ENCODE data around the gene CHP1. TPM values are rescaled to one million over a fixed set of nuclear protein-coding genes. Genes with fewer than 3 reads are reported as not detected.
"Not testable (repeated sequence)": the region's sequence is repeated elsewhere in the genome, so short reads cannot be mapped to it uniquely, and the experiment has no call there.

Gene CHP1
- total RNA-seq, 1 donor from 2014 or later, result 89.6 TPM

GRCh38 chr15:41301587-41301986 is 70.5 kb downstream of the CHP1 start:
- Mint-ChIP-seq H3K27me3 (no peaks in the 10 kb centered on the region), H3K9me3 (no peaks in the 10 kb centered on the region), H3K36me3 (peaks cover 15% of the 10 kb centered on the region), H3K4me1 (ENCODE audit: unreplicated experiment) (no peaks in the 10 kb centered on the region), H3K27ac (no peak overlapping the region), H3K4me3 (no peak overlapping the region)
- TF ChIP-seq, protein P1, sequence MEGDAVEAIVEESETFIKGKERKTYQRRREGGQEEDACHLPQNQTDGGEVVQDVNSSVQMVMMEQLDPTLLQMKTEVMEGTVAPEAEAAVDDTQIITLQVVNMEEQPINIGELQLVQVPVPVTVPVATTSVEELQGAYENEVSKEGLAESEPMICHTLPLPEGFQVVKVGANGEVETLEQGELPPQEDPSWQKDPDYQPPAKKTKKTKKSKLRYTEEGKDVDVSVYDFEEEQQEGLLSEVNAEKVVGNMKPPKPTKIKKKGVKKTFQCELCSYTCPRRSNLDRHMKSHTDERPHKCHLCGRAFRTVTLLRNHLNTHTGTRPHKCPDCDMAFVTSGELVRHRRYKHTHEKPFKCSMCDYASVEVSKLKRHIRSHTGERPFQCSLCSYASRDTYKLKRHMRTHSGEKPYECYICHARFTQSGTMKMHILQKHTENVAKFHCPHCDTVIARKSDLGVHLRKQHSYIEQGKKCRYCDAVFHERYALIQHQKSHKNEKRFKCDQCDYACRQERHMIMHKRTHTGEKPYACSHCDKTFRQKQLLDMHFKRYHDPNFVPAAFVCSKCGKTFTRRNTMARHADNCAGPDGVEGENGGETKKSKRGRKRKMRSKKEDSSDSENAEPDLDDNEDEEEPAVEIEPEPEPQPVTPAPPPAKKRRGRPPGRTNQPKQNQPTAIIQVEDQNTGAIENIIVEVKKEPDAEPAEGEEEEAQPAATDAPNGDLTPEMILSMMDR (conservative IDR thresholded peaks at IDR 0.05), result no peak
- DNase-seq (ENCODE audit: extremely low spot score, unreplicated experiment), result no peak

DNA sequence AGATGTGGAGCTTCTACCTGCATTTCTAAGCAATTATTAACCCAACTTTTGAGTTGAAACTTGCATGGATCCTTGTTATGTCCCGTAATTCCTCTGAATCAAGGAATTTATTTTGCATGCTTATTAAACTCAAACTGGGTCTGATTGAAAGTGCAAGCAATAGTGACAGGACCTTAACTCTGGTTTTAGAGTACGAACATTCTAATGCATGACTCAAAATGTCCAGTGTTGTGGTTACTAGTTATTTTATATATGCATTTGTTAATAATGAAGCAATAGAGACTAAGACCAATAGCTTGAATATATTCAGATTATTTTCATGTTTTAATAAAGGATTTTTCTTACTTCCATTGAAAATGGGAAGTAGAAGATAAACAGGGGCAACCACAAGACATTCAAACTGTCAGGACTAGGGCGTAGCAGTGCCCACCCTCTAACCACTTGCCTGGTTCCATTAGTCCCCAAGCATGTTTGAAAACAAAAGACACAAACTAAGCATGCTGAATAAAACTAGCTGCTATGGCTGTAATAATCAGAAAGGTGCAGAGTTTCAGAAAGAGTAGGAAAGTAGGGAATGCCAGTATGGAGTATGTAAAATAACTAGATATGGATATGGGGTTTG is 73.2 kb downstream of the CHP1 start:
- no peaks in the 10 kb centered on the region for H3K9me3 Mint-ChIP-seq
- H3K27me3 Mint-ChIP-seq, result no peaks in the 10 kb centered on the region
- no peak for DNase-seq (ENCODE audit: extremely low spot score, unreplicated experiment)
- TF ChIP-seq, protein P1 (conservative IDR thresholded peaks at IDR 0.05), result no peak
- no peak overlapping the region for H3K27ac Mint-ChIP-seq
- H3K4me1 Mint-ChIP-seq (ENCODE audit: unreplicated experiment), result no peaks in the 10 kb centered on the region
- H3K4me3 Mint-ChIP-seq, result no peak overlapping the region
- H3K36me3 Mint-ChIP-seq, result peaks cover 10% of the 10 kb centered on the region

DNA sequence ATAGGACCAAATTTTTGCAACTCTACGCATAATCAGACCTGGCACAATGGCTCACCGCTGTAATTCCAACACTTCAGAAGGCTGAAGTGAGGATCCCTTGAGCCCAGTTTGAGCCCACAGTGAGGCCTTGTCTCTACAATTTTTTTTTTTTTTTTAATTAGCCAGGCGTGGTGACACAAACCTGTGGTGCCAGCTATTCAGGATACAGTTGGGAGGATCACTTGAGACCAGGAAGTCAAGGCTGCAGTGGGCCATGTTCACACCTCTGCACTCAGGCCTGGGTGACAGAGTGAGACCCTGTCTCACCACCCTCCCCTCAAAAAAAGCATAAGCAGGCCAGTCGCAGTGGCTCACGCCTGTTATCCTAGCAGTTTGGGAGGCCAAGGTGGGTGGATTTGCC is 76.6 kb downstream of the CHP1 start:
- DNase-seq (ENCODE audit: extremely low spot score, unreplicated experiment), result no peak
- no peaks in the 10 kb centered on the region for H3K4me1 Mint-ChIP-seq (ENCODE audit: unreplicated experiment)
- TF ChIP-seq, protein P1 (conservative IDR thresholded peaks at IDR 0.05), result no peak
- no peak overlapping the region for H3K4me3 Mint-ChIP-seq
- H3K36me3 Mint-ChIP-seq, result peaks cover under 1% of the 10 kb centered on the region
- H3K27ac Mint-ChIP-seq, result no peak overlapping the region
- no peaks in the 10 kb centered on the region for H3K9me3 Mint-ChIP-seq
- no peaks in the 10 kb centered on the region for H3K27me3 Mint-ChIP-seq

DNA sequence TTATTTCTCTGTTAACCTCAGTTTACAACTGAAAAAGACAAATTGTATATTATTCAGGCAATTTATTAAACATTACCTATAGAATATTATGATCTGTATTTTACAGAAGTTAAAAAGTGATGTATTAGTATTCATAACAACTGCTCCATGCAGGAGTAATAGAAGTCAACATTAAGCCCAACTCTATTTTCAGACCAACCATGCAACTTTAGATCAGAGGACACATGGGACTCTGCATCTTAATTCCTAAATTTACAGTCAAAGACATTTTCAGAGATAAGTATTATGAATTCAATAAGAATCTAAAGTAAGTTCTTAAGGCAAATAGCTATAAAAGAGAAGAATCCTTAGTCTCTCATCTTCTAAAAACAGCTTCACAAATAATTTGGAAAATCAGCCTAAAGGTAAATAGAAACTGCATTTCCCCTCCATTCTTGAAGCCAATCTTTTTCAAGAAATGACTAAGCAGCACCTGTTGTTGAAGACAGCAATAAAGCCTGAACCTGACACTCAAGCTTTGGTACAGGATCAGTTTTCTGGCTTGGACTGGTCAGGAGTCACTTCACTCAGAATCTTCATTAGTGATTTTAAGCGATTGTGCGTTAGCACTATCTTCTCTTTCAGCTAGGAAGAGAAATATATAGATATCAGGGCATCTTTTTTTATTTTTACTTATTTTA is 78.3 kb downstream of the CHP1 start:
- Mint-ChIP-seq H3K27ac (no peak overlapping the region), H3K9me3 (no peaks in the 10 kb centered on the region), H3K4me1 (ENCODE audit: unreplicated experiment) (no peaks in the 10 kb centered on the region), H3K4me3 (no peak overlapping the region), H3K36me3 (peaks cover 5% of the 10 kb centered on the region), H3K27me3 (no peaks in the 10 kb centered on the region)
- DNase-seq (ENCODE audit: extremely low spot score, unreplicated experiment), result no peak
- TF ChIP-seq, protein P1 (conservative IDR thresholded peaks at IDR 0.05), result no peak

- not testable (repeated sequence) for H3K9me3 Mint-ChIP-seq; H3K27ac Mint-ChIP-seq; H3K4me1 Mint-ChIP-seq (ENCODE audit: unreplicated experiment); H3K27me3 Mint-ChIP-seq; DNase-seq (ENCODE audit: extremely low spot score, unreplicated experiment); H3K4me3 Mint-ChIP-seq
- H3K36me3 Mint-ChIP-seq, result peaks cover 13% of the 10 kb centered on the region
These were observed 89.8 kb downstream of the CHP1 start for GRCh38 chr15:41320805-41321330.

GRCh38 chr15:41323611-41324010 is 92.5 kb downstream of the CHP1 start:
- H3K27me3 Mint-ChIP-seq, result no peaks in the 10 kb centered on the region
- no peak overlapping the region for H3K27ac Mint-ChIP-seq
- DNase-seq (ENCODE audit: extremely low spot score, unreplicated experiment), result no peak
- H3K4me1 Mint-ChIP-seq (ENCODE audit: unreplicated experiment), result no peaks in the 10 kb centered on the region
- no peak overlapping the region for H3K4me3 Mint-ChIP-seq
- TF ChIP-seq, protein P1 (conservative IDR thresholded peaks at IDR 0.05), result no peak
- H3K9me3 Mint-ChIP-seq, result no peaks in the 10 kb centered on the region
- H3K36me3 Mint-ChIP-seq, result peaks cover 18% of the 10 kb centered on the region
